Nephron (organoid): ENCODE results near the gene HSCB.
"Not testable (repeated sequence)": the region's sequence is repeated elsewhere in the genome, so short reads cannot be mapped to it uniquely, and the experiment has no call there.

Source experiments
- H3K27ac Mint-ChIP-seq, 3 experiments: 2 replicates each; pipeline ENCODE4 v1.8.0; 2020; ENCODE audit warnings: mixed read lengths in 3 of 3, mild to moderate bottlenecking in 2 of 3, moderate library complexity in 1 of 3
- H3K27me3 Mint-ChIP-seq: 2 replicates; pipeline ENCODE4 v1.8.0; 2021; ENCODE audit warnings: low read depth, mild to moderate bottlenecking, moderate library complexity, mixed read lengths
- H3K36me3 Mint-ChIP-seq: 2 replicates; pipeline ENCODE4 v1.8.0; 2020; ENCODE audit warnings: low read depth, mixed read lengths
- H3K4me1 Mint-ChIP-seq: 2 replicates; pipeline ENCODE4 v1.8.0; 2020; ENCODE audit warnings: mixed read lengths
- H3K4me3 Mint-ChIP-seq, 3 experiments: 2 replicates each; pipeline ENCODE4 v1.8.0; 2020; ENCODE audit warnings: mild to moderate bottlenecking in 3 of 3, mixed read lengths in 3 of 3, moderate library complexity in 2 of 3
- H3K9me3 Mint-ChIP-seq: 2 replicates; pipeline ENCODE4 v1.8.0; 2020; ENCODE audit warnings: mixed read lengths
- CTCF ChIP-seq, 3 experiments: fragments of 200-600 bp; sonication (generic); IDR thresholded peaks; one replicate each; pipeline ENCODE4 v1.5.0; 2021; ENCODE audit warnings: antibody characterized with exemption in 3 of 3; ENCODE audit not compliant: unreplicated experiment in 3 of 3

Gene HSCB

DNA sequence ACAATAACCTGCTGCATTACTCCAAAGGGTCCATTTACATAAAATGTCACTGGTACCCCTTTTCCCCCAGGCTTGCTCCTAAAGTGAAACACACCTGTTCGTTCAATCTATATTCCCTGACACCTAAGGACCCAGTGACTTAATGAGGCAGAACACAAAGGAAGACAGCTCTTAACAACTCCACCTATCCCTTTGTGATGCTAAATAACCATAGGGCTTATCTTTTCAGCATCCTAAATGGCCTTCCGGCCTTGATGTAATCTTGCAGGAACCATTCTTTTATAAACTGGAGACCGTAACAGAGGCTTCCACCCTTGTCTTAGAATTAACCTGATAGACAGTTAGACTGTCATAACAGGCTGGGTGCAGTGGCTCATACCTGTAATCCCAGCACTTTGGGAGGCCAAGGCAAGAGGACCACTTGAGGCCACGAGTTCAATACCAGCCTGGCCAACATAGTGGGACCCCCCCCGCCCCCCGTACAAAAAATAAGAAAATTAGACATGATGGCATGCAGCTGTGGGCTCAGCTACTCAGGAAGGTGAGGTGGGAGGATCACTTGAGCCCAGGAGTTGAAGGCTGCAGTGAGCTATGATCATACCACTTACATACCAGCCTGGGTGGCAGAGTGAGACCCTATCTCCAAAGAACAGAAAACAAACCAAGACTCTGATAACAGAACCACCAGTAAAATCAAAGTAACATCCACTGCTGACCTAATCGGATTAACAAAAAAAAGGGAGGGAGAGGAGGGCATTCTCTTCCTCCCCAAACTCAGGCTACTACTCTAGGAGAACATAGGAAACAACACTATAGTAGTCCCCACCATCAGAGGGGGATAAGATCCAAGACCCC lies 5.3 kb upstream of the HSCB start:
- TF ChIP-seq CTCF (IDR thresholded peaks at IDR 0.05; ENCODE audit: unreplicated experiment in 3 of 3), result no peak
- Mint-ChIP-seq H3K27ac (no peak overlapping the region), H3K4me1 (peaks cover 4% of the 10 kb centered on the region), H3K9me3 (no peaks in the 10 kb centered on the region), H3K27me3 (no peaks in the 10 kb centered on the region), H3K4me3 (no peak overlapping the region), H3K36me3 (peaks cover 14% of the 10 kb centered on the region)

DNA sequence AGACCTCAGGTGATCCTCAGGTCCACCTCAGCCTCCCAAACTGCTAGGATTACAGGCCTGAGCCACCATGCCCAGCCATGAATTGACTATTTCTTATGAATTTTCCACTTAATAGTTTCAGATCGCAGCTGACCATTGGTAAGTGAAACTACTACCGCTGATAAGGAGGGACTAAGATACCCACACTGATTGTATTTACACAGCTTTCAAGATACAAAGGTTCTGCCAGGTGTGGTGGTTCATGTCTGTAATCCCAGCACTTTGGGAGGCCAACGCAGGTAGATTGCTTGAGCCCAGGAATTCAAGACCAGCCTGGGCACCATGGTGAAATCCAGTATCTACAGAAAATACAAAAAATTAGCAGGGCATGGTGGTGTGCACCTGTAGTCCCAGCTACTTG lies 4.1 kb upstream of the HSCB start:
- Mint-ChIP-seq H3K4me3 (no peak overlapping the region), H3K9me3 (no peaks in the 10 kb centered on the region), H3K4me1 (peaks cover 9% of the 10 kb centered on the region), H3K27ac (no peak overlapping the region), H3K36me3 (peaks cover 18% of the 10 kb centered on the region), H3K27me3 (no peaks in the 10 kb centered on the region)
- no peak for TF ChIP-seq CTCF (IDR thresholded peaks at IDR 0.05; ENCODE audit: unreplicated experiment in 3 of 3)

GRCh38 chr22:28738876-28739275 lies 3.0 kb upstream of the HSCB start:
- H3K27me3 Mint-ChIP-seq, H3K27ac Mint-ChIP-seq, H3K9me3 Mint-ChIP-seq: not testable (repeated sequence)
- Mint-ChIP-seq H3K4me3 (peak overlapping the region in 2 of 3 experiments; percentile 21 to 55), H3K4me1 (peaks cover 21% of the 10 kb centered on the region), H3K36me3 (peaks cover 16% of the 10 kb centered on the region)

DNA sequence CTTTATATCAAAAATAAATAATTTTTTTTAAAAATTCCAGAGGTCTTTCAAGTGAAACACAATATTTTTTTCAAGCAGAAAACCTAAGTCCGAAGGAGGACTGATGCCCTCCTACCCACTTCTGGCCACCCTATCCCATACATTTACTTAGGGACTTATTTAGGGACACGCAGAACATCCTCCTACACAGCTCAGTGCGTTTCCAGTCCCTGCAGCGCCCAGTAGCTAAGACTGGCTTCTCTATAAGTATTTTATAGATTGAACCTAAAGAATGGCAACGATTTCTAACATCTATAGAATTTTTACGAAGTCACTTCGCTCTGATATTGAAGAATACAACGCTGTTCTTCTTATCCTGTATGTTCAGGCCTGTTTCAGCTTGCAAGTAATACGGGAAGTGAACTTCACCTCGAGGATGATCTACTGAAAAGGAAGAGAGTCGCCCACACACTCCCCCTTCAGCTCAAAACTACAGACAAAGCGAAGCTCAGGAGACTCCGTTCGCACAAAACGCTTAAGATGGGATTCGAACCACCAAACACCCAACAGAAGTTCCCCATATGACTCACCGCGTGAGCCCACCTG lies 547 bp upstream of the HSCB start:
- Mint-ChIP-seq H3K4me1 (peaks cover 21% of the 10 kb centered on the region), H3K36me3 (peaks cover 22% of the 10 kb centered on the region), H3K27me3 (no peaks in the 10 kb centered on the region), H3K27ac (peak overlapping the region; percentile 92 to 96 (median 95)), H3K9me3 (no peaks in the 10 kb centered on the region), H3K4me3 (peak overlapping the region; percentile 89 to 91 (median 91))
- no peak for TF ChIP-seq CTCF (IDR thresholded peaks at IDR 0.05; ENCODE audit: unreplicated experiment in 3 of 3)

- Mint-ChIP-seq H3K36me3 (peaks cover 32% of the 10 kb centered on the region), H3K27me3 (no peaks in the 10 kb centered on the region), H3K9me3 (no peaks in the 10 kb centered on the region), H3K4me1 (peaks cover 21% of the 10 kb centered on the region), H3K4me3 (peak overlapping the region; percentile 89 to 91 (median 91)), H3K27ac (peak overlapping the region; percentile 92 to 96 (median 95))
- TF ChIP-seq CTCF (IDR thresholded peaks at IDR 0.05; ENCODE audit: unreplicated experiment in 3 of 3), result no peak
Measured at GRCh38 chr22:28742562-28742962, 723 bp downstream of the HSCB start.

GRCh38 chr22:28743852-28744251 lies 2.0 kb downstream of the HSCB start:
- Mint-ChIP-seq H3K4me1 (peaks cover 21% of the 10 kb centered on the region), H3K27ac (peak overlapping the region; percentile 22 to 95 (median 92)), H3K36me3 (peaks cover 40% of the 10 kb centered on the region), H3K4me3 (peak overlapping the region; percentile 89 to 91 (median 91)), H3K9me3 (no peaks in the 10 kb centered on the region), H3K27me3 (no peaks in the 10 kb centered on the region)
- TF ChIP-seq CTCF (IDR thresholded peaks at IDR 0.05; ENCODE audit: unreplicated experiment in 3 of 3), result no peak
